ENCODE measurements around the gene PSTPIP2. TPM values are rescaled to one million over a fixed set of nuclear protein-coding genes. Genes with fewer than 3 reads are reported as not detected.
A peak's percentile ranks its signal among the peaks of the same experiment; 100 is the strongest.

Gene PSTPIP2
- total and polyA plus RNA-seq, 2 donors (not counting 1 experiment from before 2014, with no cell fraction given), result 0.42 to 0.76 TPM

DNA sequence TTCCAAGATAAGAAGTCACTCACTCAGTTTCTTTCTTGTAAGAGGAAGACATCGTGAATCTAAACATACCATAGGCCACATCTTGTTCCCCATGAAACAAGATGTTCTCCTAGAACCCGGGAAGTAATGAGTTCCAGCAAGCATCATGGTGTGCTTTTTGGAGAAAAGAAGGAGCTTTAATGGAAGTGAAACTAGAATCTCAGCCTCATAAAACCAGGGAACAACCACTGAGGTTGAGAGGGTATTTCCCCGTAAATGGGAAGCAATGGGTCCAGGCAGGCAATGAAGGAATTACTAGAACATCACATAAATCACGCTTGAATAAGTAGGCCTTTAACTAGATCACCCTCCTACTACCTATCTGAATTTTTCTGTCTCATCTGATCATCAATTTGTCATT, 40.3 kb downstream of the PSTPIP2 start:
- H3K4me3 ChIP-seq (ENCODE audit: control extremely low read depth in 1 of 5, extremely low read depth in 1 of 5, insufficient read depth in 1 of 5, low read depth in 2 of 5, low read length in 4 of 5), result no peak overlapping the region
- no peaks in the 10 kb centered on the region for H3K36me3 ChIP-seq (replicated peaks in 1 of 2; ENCODE audit: control extremely low read depth in 1 of 2, control insufficient read depth in 1 of 2, extremely low read depth in 1 of 2, insufficient read depth in 2 of 2, low read length in 1 of 2)
- H3K79me2 ChIP-seq (ENCODE audit: control insufficient read depth, insufficient read depth, low read length), result no peaks in the 10 kb centered on the region
- Mint-ChIP-seq H3K27me3 (peaks cover 4% of the 10 kb centered on the region), H3K4me3 (no peak overlapping the region), H3K9me3 (ENCODE audit: insufficient read depth) (no peaks in the 10 kb centered on the region), H3K27ac (no peak overlapping the region), H3K4me1 (peaks cover 6% of the 10 kb centered on the region)
- intact Hi-C loops (cut with micrococcal nuclease), result no loop called here
- H3K4me2 ChIP-seq (replicated peaks; ENCODE audit: low read depth, low read length, poor library complexity, severe bottlenecking), result no peak overlapping the region
- ChIA-PET POLR2A (no interaction called here), CTCF (no interaction called here)
- H3K9ac ChIP-seq (ENCODE audit: low read length), result no peak overlapping the region
- no peak overlapping the region for H2AFZ ChIP-seq (ENCODE audit: insufficient read depth, low read depth, low read length, poor library complexity, severe bottlenecking)
- peaks cover 0 to 15% (median 4%) of the 10 kb centered on the region in 4 experiments for H3K27me3 ChIP-seq (replicated peaks in 1 of 4; ENCODE audit: control extremely low read depth in 1 of 4, control insufficient read depth in 3 of 4, insufficient read depth in 4 of 4, low read length in 3 of 4)
- TF ChIP-seq, protein P1, sequence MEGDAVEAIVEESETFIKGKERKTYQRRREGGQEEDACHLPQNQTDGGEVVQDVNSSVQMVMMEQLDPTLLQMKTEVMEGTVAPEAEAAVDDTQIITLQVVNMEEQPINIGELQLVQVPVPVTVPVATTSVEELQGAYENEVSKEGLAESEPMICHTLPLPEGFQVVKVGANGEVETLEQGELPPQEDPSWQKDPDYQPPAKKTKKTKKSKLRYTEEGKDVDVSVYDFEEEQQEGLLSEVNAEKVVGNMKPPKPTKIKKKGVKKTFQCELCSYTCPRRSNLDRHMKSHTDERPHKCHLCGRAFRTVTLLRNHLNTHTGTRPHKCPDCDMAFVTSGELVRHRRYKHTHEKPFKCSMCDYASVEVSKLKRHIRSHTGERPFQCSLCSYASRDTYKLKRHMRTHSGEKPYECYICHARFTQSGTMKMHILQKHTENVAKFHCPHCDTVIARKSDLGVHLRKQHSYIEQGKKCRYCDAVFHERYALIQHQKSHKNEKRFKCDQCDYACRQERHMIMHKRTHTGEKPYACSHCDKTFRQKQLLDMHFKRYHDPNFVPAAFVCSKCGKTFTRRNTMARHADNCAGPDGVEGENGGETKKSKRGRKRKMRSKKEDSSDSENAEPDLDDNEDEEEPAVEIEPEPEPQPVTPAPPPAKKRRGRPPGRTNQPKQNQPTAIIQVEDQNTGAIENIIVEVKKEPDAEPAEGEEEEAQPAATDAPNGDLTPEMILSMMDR (IDR thresholded peaks at IDR 0.05), result no peak
- no peak for TF ChIP-seq EZH2 (IDR thresholded peaks at IDR 0.05; ENCODE audit: borderline replicate concordance, insufficient read depth, low read depth, low read length, poor library complexity, severe bottlenecking)
- H4K20me1 ChIP-seq (ENCODE audit: control insufficient read depth, insufficient read depth, low read length, poor library complexity, severe bottlenecking), result no peaks in the 10 kb centered on the region
- peaks cover 0 to 3% (median 0%) of the 10 kb centered on the region in 3 donors for H3K9me3 ChIP-seq (ENCODE audit: control extremely low read depth in 1 of 3, control insufficient read depth in 2 of 3, insufficient read depth in 1 of 3, low read length in 2 of 3)
- no peak for DNase-seq
- no peak overlapping the region for H3K27ac ChIP-seq (ENCODE audit: low read length in 2 of 2)
- 100% methylated on average over 2 of the region's 4 CpGs for WGBS (ENCODE audit: insufficient coverage)
- no peak for ATAC-seq (ENCODE audit: low read depth)
- H3K4me1 ChIP-seq (ENCODE audit: control insufficient read depth in 2 of 2, insufficient read depth in 2 of 2, low read length in 2 of 2), result peaks cover 0 to 14% of the 10 kb centered on the region in 2 donors

DNA sequence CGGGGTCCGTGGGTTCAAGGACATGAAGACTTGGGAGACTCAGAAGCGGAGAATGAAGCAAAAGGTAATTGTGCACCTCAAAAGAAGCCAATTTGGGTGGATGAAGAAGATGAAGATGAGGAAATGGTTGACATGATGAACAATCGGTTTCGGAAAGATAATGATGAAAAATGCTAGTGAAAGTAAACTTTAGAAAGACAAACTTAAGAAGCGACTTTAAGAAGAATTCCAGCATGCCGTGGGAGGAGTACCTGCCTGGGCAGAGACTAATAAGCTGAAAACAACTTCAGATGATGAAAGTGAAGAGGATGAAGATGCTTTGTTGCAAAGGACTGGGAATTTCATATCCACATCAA, 43.5 kb downstream of the PSTPIP2 start:
- peak overlapping the region; percentile 66 for H3K9ac ChIP-seq (ENCODE audit: low read length)
- peak overlapping the region; percentile 94 for H3K4me2 ChIP-seq (replicated peaks; ENCODE audit: low read depth, low read length, poor library complexity, severe bottlenecking)
- peak overlapping the region; percentile 87 for H2AFZ ChIP-seq (ENCODE audit: insufficient read depth, low read depth, low read length, poor library complexity, severe bottlenecking)
- H3K27ac Mint-ChIP-seq, result no peak overlapping the region
- no peaks in the 10 kb centered on the region for H4K20me1 ChIP-seq (ENCODE audit: control insufficient read depth, insufficient read depth, low read length, poor library complexity, severe bottlenecking)
- H3K27ac ChIP-seq (ENCODE audit: low read length in 2 of 2), result no peak overlapping the region
- peak overlapping the region; percentile 38 to 72 (median 60) for H3K4me3 ChIP-seq (ENCODE audit: control extremely low read depth in 1 of 5, extremely low read depth in 1 of 5, insufficient read depth in 1 of 5, low read depth in 2 of 5, low read length in 4 of 5)
- ATAC-seq (ENCODE audit: low read depth) (no peak), DNase-seq (no peak)
- intact Hi-C loops (cut with micrococcal nuclease), result loop anchor here (1.0 to 5.0 kb wide), 2 partner anchors 44 to 61 kb away; partner anchors contain the start of genes EPG5 and PSTPIP2
- H3K4me1 ChIP-seq (ENCODE audit: control insufficient read depth in 2 of 2, insufficient read depth in 2 of 2, low read length in 2 of 2), result peaks cover 0 to 14% of the 10 kb centered on the region in 2 donors
- 68% methylated on average over 7 of the region's 7 CpGs for WGBS (ENCODE audit: insufficient coverage)
- H3K27me3 Mint-ChIP-seq, result peaks cover 12% of the 10 kb centered on the region
- peaks cover 0 to 19% (median 6%) of the 10 kb centered on the region in 4 experiments for H3K27me3 ChIP-seq (replicated peaks in 1 of 4; ENCODE audit: control extremely low read depth in 1 of 4, control insufficient read depth in 3 of 4, insufficient read depth in 4 of 4, low read length in 3 of 4)
- no peaks in the 10 kb centered on the region for H3K9me3 Mint-ChIP-seq (ENCODE audit: insufficient read depth)
- H3K4me3 Mint-ChIP-seq, result peak overlapping the region; percentile 91
- ChIA-PET CTCF (no interaction called here), POLR2A (no interaction called here)
- H3K9me3 ChIP-seq (ENCODE audit: control extremely low read depth in 1 of 3, control insufficient read depth in 2 of 3, insufficient read depth in 1 of 3, low read length in 2 of 3), result peaks cover 0 to 3% (median 0%) of the 10 kb centered on the region in 3 donors
- no peaks in the 10 kb centered on the region for H3K79me2 ChIP-seq (ENCODE audit: control insufficient read depth, insufficient read depth, low read length)
- peaks cover 6% of the 10 kb centered on the region for H3K4me1 Mint-ChIP-seq
- no peaks in the 10 kb centered on the region for H3K36me3 ChIP-seq (replicated peaks in 1 of 2; ENCODE audit: control extremely low read depth in 1 of 2, control insufficient read depth in 1 of 2, extremely low read depth in 1 of 2, insufficient read depth in 2 of 2, low read length in 1 of 2)
- TF ChIP-seq, protein P1 (IDR thresholded peaks at IDR 0.05), result no peak
- TF ChIP-seq EZH2 (IDR thresholded peaks at IDR 0.05; ENCODE audit: borderline replicate concordance, insufficient read depth, low read depth, low read length, poor library complexity, severe bottlenecking), result no peak

Data from B cell (primary cell).